Measurements from ENCODE around the gene APC. TPM values are rescaled to one million over a fixed set of nuclear protein-coding genes. Genes with fewer than 3 reads are reported as not detected.

The APC gene
- total and polyA plus RNA-seq, 10 of the 15 experiments (the other 5 are each of a cell fraction or from before 2014, with no cell fraction given), result 3.2 to 23.3 (median 13.8) TPM

- ChIA-PET SMC1A (ENCODE audit: uncharacterized antibody, unreplicated experiment) (no interaction called here), POLR2A (no interaction called here), RAD21 (ENCODE audit: unreplicated experiment) (no interaction called here), CTCF (no interaction called here)
- H3K79me2 ChIP-seq (ENCODE audit: control insufficient read depth, insufficient read depth, low read length), result no peaks in the 10 kb centered on the region
- no TSS peak for BruUV-seq (replicated peaks)
- no peak for FAIRE-seq
- no peak for ATAC-seq
- H3K9ac ChIP-seq (ENCODE audit: control insufficient read depth, insufficient read depth, low read length), result no peak overlapping the region
- no peaks in the 10 kb centered on the region for H3K9me3 ChIP-seq (replicated peaks; ENCODE audit: control insufficient read depth, insufficient read depth, low read length)
- intact Hi-C loops (cut with micrococcal nuclease; ENCODE audit: unreplicated experiment) (no loop called here), in situ Hi-C loops (cut with MboI) (no loop called here)
- 46% methylated on average over 3 of the region's 3 CpGs for WGBS (ENCODE audit: insufficient coverage, insufficient replicate concordance, low lambda C conversion rate, missing lambda C conversion rate)
- no peaks in the 10 kb centered on the region for H4K20me1 ChIP-seq (ENCODE audit: control insufficient read depth, insufficient read depth)
- H3K27me3 ChIP-seq (replicated peaks in 1 of 2; ENCODE audit: control insufficient read depth in 2 of 2, insufficient read depth in 2 of 2, low read length in 1 of 2), result no peaks in the 10 kb centered on the region
- DNase-seq (ENCODE audit: low read depth, low spot score), result no peak
- no peak overlapping the region for H3K4me2 ChIP-seq (ENCODE audit: control insufficient read depth, insufficient read depth)
- H3K36me3 ChIP-seq (ENCODE audit: control insufficient read depth in 2 of 2, insufficient read depth in 2 of 2, low read length in 1 of 2), result peaks cover 2 to 3% of the 10 kb centered on the region in 2 experiments; a peak in 1 of 4 replicates
- no peak overlapping the region for H3K27ac ChIP-seq (ENCODE audit: control insufficient read depth, insufficient read depth)
- H3K4me1 ChIP-seq (ENCODE audit: control insufficient read depth, insufficient read depth, low read length), result no peaks in the 10 kb centered on the region
- no peak overlapping the region for H2AFZ ChIP-seq (ENCODE audit: control insufficient read depth, low read depth, low read length)
- no peak overlapping the region for H3K4me3 ChIP-seq
- no peak for TF ChIP-seq RB1 (IDR thresholded peaks at IDR 0.05; ENCODE audit: borderline replicate concordance)
- no peak for TF ChIP-seq NR2F1 (conservative IDR thresholded peaks at IDR 0.05)
- no peak for TF ChIP-seq IRF4 (IDR thresholded peaks at IDR 0.05; ENCODE audit: low read depth, low read length)
- no peak for TF ChIP-seq PAX8 (IDR thresholded peaks at IDR 0.05)
- no peak for TF ChIP-seq ATF7 (IDR thresholded peaks at IDR 0.05; ENCODE audit: low read depth)
- no peak for TF ChIP-seq ZBTB33 (IDR thresholded peaks at IDR 0.05)
- no peak for TF ChIP-seq ESRRA (IDR thresholded peaks at IDR 0.05; ENCODE audit: low read length)
- no peak for TF ChIP-seq RFX5 (IDR thresholded peaks at IDR 0.05; ENCODE audit: low read depth, low read length)
- no peak for TF ChIP-seq PKNOX1 (IDR thresholded peaks at IDR 0.05)
- TF ChIP-seq PAX5 (IDR thresholded peaks at IDR 0.05; ENCODE audit: borderline replicate concordance, low read depth, low read length), result no peak
- no peak for TF ChIP-seq CTCF (IDR thresholded peaks at IDR 0.05 in 2 of 3, conservative IDR thresholded peaks at IDR 0.05 in 1 of 3; ENCODE audit: control insufficient read depth in 2 of 3, extremely low read depth in 1 of 3, insufficient read depth in 1 of 3, low read depth in 3 of 3, low read length in 3 of 3)
- no peak for TF ChIP-seq SIN3A (IDR thresholded peaks at IDR 0.05; ENCODE audit: low read depth, low read length)
- TF ChIP-seq TCF12 (IDR thresholded peaks at IDR 0.05; ENCODE audit: low read depth, low read length), result no peak
- no peak for TF ChIP-seq ZBTB4 (CRISPR knock-in tag; IDR thresholded peaks at IDR 0.05)
These were observed 57.7 kb downstream of the APC start for GRCh38 chr5:112795342-112795741.

Measured in GM12878 (cell line).